Erythroblast (primary cell): Measurements from ENCODE around the gene AAGAB.

ENCODE experiments used
- GATA1 ChIP-seq: IDR thresholded peaks from 2 replicates; pipeline ENCODE4 v1.6.1; 2011; ENCODE audit warnings: low read depth, mild to moderate bottlenecking, control low read depth, low read length, moderate library complexity
- POLR2A ChIP-seq: IDR thresholded peaks from 2 replicates; pipeline ENCODE4 v1.6.1; 2011; ENCODE audit warnings: mild to moderate bottlenecking, low read length

- TF ChIP-seq POLR2A: no peak
- TF ChIP-seq GATA1: no peak
Observed at GRCh38 chr15:67280217-67280616, 25.8 kb upstream of the AAGAB start.
